Thyroid gland (tissue), 4 donors: ENCODE data around the gene DUSP10. TPM values are rescaled to one million over a fixed set of nuclear protein-coding genes. Genes with fewer than 3 reads are reported as not detected.
A peak's percentile ranks its signal among the peaks of the same experiment; 100 is the strongest.

Experiments used
- DNase-seq, 2 donors: peaks; one replicate each; pipeline ENCODE4 v3.0.0-alpha.2; 2019
- H3K27ac ChIP-seq, 3 donors: fragments of 200-600 bp; sonication (generic); 1 replicate in 2 of 3; 2 replicates in 1 of 3; pipeline ENCODE4 v1.5.1; 2016 to 2019; ENCODE audit warnings: mild to moderate bottlenecking in 1 of 3, moderate library complexity in 1 of 3
- H3K27me3 ChIP-seq: fragments of 200-600 bp; sonication (generic); one replicate; pipeline ENCODE4 v1.5.1; 2019
- H3K36me3 ChIP-seq, 2 donors: fragments of 200-600 bp; sonication (generic); one replicate each; pipeline ENCODE4 v1.5.1; 2016 to 2019
- H3K4me1 ChIP-seq, 2 donors: fragments of 200-600 bp; sonication (generic); one replicate each; pipeline ENCODE4 v1.5.1; 2017 to 2019
- H3K4me3 ChIP-seq, 3 donors: fragments of 200-600 bp; sonication (generic); replicated peaks in 1 of 3; 1 replicate in 2 of 3; 2 replicates in 1 of 3; pipeline ENCODE4 v1.5.1; 2016; ENCODE audit warnings: mild to moderate bottlenecking in 1 of 3
- H3K9me3 ChIP-seq: fragments of 200-600 bp; sonication (generic); one replicate; pipeline ENCODE4 v1.5.1; 2017
- POLR2A ChIP-seq, 2 donors: fragments of 450-650 bp; IDR thresholded peaks; one replicate each; pipeline ENCODE4 v1.6.1; 2017; ENCODE audit warnings: antibody characterized with exemption in 2 of 2, mild to moderate bottlenecking in 2 of 2, moderate library complexity in 1 of 2
- whole genome bisulfite sequencing, 2 donors: methylation state at CpG; one replicate each; pipeline ENCODE4 v1.1.5; 2017; 5-methylcytosine and 5-hydroxymethylcytosine counted together
- intact Hi-C: fragments of 100-400 bp; cut with DNase I; formaldehyde crosslinking; loops from one replicate; pipeline ENCODE4 v1.15.1; 2023
- total RNA-seq, 4 donors: library from RNA; depleted of rRNA; stranded (reverse); fragments of >200 nt; gene quantifications; one replicate each; pipeline ENCODE4 v1.2.3, GENCODE V29; 2016
- TF ChIP-seq, protein P1 (sequence below), 6 experiments: fragments of 200-600 bp in 3 of 6; fragments of 450-650 bp in 3 of 6; sonication (generic) in 3 of 6; IDR thresholded peaks; one replicate each; pipeline ENCODE4 v1.5.1; 2016 to 2019; ENCODE audit warnings: antibody characterized with exemption in 6 of 6, mild to moderate bottlenecking in 2 of 6, inconsistent platforms in 1 of 6, moderate library complexity in 1 of 6

The DUSP10 gene
- total RNA-seq, 4 donors from 2014 or later: 7.2 to 13.8 (median 8.6) TPM

DNA sequence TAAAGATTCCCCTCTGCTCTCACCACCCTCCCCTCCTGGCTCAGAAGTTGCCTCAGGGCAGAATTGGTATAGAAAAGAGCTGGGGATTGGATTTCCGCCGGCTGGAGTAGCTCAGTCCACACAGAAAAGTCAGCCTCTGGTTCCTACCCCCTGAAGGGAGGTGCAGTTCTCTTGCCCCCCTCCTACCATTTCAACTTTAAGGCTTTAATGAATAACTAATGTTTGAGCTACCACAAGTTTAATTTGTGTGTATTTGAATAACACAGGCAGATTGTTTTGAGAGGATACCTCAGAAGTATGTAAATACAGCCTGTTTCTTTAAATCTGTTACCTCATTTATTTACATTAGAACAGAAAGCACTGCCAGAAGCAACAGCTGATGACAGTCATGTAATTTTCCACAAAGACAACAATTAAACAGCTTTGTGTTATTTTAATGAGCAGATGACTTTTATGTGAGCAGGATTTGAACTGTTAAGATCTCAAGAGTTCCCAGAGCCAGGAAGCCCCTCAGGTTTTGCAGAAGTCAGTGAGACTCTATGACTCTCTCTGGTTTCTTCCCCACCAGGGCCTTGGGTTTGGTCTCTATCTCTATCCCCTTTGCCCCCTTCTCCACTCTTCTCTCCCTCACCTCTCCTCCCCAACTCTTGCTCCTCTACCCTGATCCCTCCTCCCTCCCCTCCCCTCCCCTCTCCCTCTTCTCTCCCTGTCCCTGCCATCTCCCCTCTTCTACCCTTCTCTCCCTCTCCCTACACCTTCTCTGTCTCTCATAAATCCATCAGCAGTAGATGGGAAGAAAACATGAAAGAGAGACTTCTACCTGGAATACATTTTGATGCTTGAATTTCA lies 26.3 kb downstream of the DUSP10 start:
- TF ChIP-seq POLR2A (IDR thresholded peaks at IDR 0.05): no peak
- TF ChIP-seq, protein P1, sequence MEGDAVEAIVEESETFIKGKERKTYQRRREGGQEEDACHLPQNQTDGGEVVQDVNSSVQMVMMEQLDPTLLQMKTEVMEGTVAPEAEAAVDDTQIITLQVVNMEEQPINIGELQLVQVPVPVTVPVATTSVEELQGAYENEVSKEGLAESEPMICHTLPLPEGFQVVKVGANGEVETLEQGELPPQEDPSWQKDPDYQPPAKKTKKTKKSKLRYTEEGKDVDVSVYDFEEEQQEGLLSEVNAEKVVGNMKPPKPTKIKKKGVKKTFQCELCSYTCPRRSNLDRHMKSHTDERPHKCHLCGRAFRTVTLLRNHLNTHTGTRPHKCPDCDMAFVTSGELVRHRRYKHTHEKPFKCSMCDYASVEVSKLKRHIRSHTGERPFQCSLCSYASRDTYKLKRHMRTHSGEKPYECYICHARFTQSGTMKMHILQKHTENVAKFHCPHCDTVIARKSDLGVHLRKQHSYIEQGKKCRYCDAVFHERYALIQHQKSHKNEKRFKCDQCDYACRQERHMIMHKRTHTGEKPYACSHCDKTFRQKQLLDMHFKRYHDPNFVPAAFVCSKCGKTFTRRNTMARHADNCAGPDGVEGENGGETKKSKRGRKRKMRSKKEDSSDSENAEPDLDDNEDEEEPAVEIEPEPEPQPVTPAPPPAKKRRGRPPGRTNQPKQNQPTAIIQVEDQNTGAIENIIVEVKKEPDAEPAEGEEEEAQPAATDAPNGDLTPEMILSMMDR (IDR thresholded peaks at IDR 0.05): no peak
- DNase-seq: no peak
- Histone ChIP-seq H3K4me1 (peaks cover 17 to 21% of the 10 kb centered on the region in 2 donors), H3K4me3 (no peak overlapping the region), H3K9me3 (no peaks in the 10 kb centered on the region), H3K27ac (no peak overlapping the region), H3K27me3 (no peaks in the 10 kb centered on the region), H3K36me3 (no peaks in the 10 kb centered on the region)
- 72 to 80% methylated on average over 2 of the region's 2 CpGs for WGBS, 2 donors
- intact Hi-C loops: no loop called here

DNA sequence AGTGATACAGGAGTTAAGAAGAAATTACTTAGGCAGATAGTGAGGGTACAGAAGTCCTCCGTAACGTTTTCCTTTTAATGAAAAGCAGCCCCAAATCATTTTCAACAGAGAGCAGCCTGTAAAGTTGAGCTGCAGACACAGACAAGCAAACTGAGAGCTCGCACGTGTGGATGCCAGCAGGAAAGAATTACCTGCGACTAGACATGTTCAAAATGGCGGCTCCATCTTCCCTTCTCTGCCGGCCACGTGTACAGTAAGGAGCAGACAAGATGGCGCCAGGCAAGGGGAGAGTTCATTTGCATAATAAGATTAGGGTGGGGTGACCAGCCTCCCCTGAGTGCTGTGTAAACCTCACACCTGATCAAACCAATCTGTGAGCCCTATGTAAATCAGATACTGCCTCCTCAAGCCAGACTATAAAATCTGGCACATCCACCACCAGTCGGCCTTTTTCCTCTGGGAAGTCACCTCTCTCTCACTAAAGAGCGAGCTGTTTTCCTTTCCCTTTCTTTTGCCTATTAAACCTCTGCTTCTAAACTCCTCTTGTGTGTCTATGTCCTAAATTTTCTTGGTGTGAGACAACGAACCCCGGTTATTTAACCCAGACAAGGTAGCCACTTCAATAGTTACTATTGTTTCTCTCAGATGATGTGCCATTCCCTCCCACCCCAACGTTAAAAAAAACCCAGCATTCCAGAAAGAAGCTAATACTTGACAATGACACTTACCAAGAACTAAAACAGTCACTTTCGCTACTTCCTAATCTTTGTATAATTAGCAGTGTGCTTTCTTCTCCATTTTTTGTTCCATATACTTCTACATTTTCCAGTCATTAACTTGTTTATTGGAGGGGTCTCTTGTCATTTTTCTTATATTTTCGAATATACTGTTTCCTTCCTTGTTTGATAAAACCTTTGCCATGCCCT lies 27.4 kb downstream of the DUSP10 start:
- Histone ChIP-seq H3K4me1 (peaks cover 17 to 23% of the 10 kb centered on the region in 2 donors), H3K9me3 (no peaks in the 10 kb centered on the region), H3K36me3 (no peaks in the 10 kb centered on the region), H3K27ac (no peak overlapping the region), H3K27me3 (no peaks in the 10 kb centered on the region), H3K4me3 (no peak overlapping the region)
- TF ChIP-seq, protein P1 (IDR thresholded peaks at IDR 0.05): no peak
- no peak for TF ChIP-seq POLR2A (IDR thresholded peaks at IDR 0.05)
- intact Hi-C loops: no loop called here
- 90 to 91% methylated on average over 16 of the region's 16 CpGs for WGBS, 2 donors
- DNase-seq: no peak

DNA sequence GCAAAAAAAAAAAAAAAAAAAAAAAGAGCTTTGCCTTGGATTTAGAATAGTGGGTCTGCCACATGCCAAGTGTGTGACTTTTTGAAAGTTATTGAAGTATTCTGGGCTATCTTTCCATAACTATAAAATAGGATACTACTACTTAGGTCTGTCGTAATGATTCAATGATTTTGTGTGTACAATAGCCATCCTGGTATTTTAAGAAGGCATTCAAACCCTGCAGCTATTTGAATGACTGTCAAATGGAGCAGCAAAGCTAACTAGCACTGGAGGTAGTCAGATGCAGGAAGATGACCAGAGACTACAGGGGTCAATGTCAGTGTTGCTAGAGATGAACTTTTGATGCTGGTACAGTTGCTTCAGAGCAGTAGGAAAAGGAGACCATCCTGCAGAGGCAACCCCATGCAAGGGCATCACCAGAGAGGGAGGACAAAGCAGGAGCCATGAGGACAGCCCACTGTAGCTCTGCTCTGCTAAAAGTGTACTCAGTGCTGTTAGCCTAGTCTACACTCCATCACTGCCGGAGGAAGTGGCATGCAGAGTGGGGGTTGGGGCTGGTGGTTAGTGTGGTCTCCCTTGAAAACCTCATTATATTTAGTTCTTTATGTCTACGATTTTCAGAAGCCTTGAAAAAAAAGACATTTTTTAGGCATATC lies 29.0 kb downstream of the DUSP10 start:
- TF ChIP-seq POLR2A (IDR thresholded peaks at IDR 0.05): no peak
- TF ChIP-seq, protein P1 (IDR thresholded peaks at IDR 0.05): no peak
- H3K4me3 ChIP-seq: no peak overlapping the region
- 89% methylated on average over 3 of the region's 3 CpGs for WGBS, 2 donors
- peak in 1 of 2 donors; percentile 21 for DNase-seq
- no peak overlapping the region for H3K27ac ChIP-seq
- intact Hi-C loops: no loop called here
- H3K36me3 ChIP-seq: no peaks in the 10 kb centered on the region
- no peaks in the 10 kb centered on the region for H3K9me3 ChIP-seq
- no peaks in the 10 kb centered on the region for H3K27me3 ChIP-seq
- H3K4me1 ChIP-seq: peaks cover 7 to 21% of the 10 kb centered on the region in 2 donors

DNA sequence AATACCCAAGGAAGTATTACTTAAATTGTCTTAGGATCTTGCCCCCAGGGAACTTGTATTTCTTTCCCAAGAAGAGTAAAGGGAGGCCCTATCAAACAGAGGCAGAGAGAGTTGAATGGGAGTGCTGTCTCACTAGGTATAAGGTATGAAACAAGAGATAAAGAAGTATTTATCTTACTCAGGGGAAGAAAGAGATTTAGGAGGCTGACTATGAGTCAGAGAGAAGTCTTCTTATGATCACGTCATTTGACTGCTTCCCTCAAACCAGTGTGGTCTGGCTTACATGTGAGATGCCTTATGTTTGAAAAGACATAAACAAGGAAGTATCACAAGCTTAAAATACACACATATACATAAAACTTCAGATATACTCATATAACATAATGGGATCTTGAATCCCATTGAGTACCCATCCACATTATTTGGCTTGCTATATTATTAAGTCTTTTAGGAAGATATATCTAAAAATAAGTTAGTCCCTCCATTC lies 29.6 kb downstream of the DUSP10 start:
- no peak for DNase-seq
- H3K9me3 ChIP-seq: no peaks in the 10 kb centered on the region
- H3K36me3 ChIP-seq: no peaks in the 10 kb centered on the region
- no peak overlapping the region for H3K4me3 ChIP-seq
- no peak overlapping the region for H3K27ac ChIP-seq
- H3K27me3 ChIP-seq: no peaks in the 10 kb centered on the region
- H3K4me1 ChIP-seq: peaks cover 7 to 21% of the 10 kb centered on the region in 2 donors
- WGBS, 2 donors: 89 to 93% methylated on average over 1 of the region's 1 CpG
- no peak for TF ChIP-seq POLR2A (IDR thresholded peaks at IDR 0.05)
- TF ChIP-seq, protein P1 (IDR thresholded peaks at IDR 0.05): no peak
- intact Hi-C loops: no loop called here
